IMR-90 (cell line): Measurements from ENCODE around the gene SLC50A1.

Experiments used
- BHLHE40 ChIP-seq: fragments of 150-350 bp; IDR thresholded peaks from 2 replicates; pipeline ENCODE4 v1.6.1; 2016; ENCODE audit warnings: mild to moderate bottlenecking, low read depth, low read length
- FOS ChIP-seq: fragments of 150-350 bp; IDR thresholded peaks from 2 replicates; pipeline ENCODE4 v1.6.1; 2016; ENCODE audit warnings: low read depth, low read length
- MXI1 ChIP-seq: IDR thresholded peaks from 2 replicates; pipeline ENCODE4 v1.6.1; 2012; ENCODE audit warnings: low read depth, mild to moderate bottlenecking, low read length, moderate library complexity, borderline replicate concordance
- POLR2A ChIP-seq: IDR thresholded peaks from 2 replicates; pipeline ENCODE4 v1.6.1; 2012; ENCODE audit warnings: mild to moderate bottlenecking, low read depth, low read length
- RAD21 ChIP-seq: IDR thresholded peaks from 2 replicates; pipeline ENCODE4 v1.6.1; 2012; ENCODE audit warnings: low read length, improper control_type of control experiment
- TF ChIP-seq, protein P1 (sequence below): conservative IDR thresholded peaks from 2 replicates; pipeline ENCODE4 v1.5.1; 2012; ENCODE audit warnings: mild to moderate bottlenecking, low read depth, low read length, improper control_type of control experiment
- TF ChIP-seq, protein P2 (sequence below): fragments of 150-350 bp; IDR thresholded peaks from 2 replicates; pipeline ENCODE4 v1.6.1; 2017; ENCODE audit warnings: mild to moderate bottlenecking, antibody characterized with exemption, low read length, low read depth

DNA sequence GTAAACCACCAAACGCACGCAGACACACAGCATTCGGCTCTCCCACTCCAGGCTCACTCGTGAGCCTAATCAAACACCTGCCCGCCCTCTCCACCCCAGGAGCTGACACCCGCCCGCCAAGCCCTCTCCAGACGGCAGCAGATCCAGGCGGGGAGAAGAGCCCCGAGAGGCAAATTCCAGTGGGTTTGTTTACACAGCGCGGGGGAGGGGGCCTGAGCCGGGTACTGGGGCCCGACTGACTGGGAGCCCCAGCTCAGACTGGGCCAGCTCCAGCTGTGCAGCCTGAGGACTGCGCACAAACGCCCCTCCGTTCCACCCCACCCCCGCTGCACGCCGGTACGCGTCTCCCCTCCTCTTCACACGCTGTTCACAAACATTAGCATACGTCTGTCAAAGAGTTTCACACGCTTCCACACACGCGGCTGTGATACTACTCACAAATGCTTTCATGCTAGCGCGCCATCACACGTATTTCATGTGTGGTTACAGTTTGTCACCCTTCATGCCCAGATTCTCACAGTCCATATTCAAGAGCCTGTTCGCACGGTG, 9.0 kb upstream of the SLC50A1 start:
- TF ChIP-seq BHLHE40 (no peak), POLR2A (no peak), MXI1 (no peak), RAD21 (no peak), FOS (no peak)
- TF ChIP-seq, protein P1, sequence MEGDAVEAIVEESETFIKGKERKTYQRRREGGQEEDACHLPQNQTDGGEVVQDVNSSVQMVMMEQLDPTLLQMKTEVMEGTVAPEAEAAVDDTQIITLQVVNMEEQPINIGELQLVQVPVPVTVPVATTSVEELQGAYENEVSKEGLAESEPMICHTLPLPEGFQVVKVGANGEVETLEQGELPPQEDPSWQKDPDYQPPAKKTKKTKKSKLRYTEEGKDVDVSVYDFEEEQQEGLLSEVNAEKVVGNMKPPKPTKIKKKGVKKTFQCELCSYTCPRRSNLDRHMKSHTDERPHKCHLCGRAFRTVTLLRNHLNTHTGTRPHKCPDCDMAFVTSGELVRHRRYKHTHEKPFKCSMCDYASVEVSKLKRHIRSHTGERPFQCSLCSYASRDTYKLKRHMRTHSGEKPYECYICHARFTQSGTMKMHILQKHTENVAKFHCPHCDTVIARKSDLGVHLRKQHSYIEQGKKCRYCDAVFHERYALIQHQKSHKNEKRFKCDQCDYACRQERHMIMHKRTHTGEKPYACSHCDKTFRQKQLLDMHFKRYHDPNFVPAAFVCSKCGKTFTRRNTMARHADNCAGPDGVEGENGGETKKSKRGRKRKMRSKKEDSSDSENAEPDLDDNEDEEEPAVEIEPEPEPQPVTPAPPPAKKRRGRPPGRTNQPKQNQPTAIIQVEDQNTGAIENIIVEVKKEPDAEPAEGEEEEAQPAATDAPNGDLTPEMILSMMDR, result no peak
- TF ChIP-seq, protein P2, sequence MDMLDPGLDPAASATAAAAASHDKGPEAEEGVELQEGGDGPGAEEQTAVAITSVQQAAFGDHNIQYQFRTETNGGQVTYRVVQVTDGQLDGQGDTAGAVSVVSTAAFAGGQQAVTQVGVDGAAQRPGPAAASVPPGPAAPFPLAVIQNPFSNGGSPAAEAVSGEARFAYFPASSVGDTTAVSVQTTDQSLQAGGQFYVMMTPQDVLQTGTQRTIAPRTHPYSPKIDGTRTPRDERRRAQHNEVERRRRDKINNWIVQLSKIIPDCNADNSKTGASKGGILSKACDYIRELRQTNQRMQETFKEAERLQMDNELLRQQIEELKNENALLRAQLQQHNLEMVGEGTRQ, result no peak
